SK-N-SH (cell line): Measurements from ENCODE around the gene C10orf62. TPM values are rescaled to one million over a fixed set of nuclear protein-coding genes. Genes with fewer than 3 reads are reported as not detected.
A peak's percentile ranks its signal among the peaks of the same experiment; 100 is the strongest.

ENCODE experiments used
- CTCF ChIA-PET: fragments of 300-600, 350-600 bp; formaldehyde crosslinking; extraction: SDS; loops from one replicate; lab custom pipeline; 2021; lab: Yijun Ruan, JAX
- POLR2A ChIA-PET: fragments of 350-600 bp; sonication (Branson Sonifier 250); formaldehyde crosslinking; extraction: SDS; loops from one replicate; lab custom pipeline; 2020; ENCODE audit warnings: antibody characterized with exemption, inconsistent platforms; lab: Yijun Ruan, JAX
- DNase-seq: peaks from one replicate; pipeline ENCODE4 v3.0.0; 2012
- H2AFZ ChIP-seq: fragments of 200-600 bp; sonication (generic); 2 replicates; pipeline ENCODE4 v1.8.1; 2016; ENCODE audit warnings: antibody characterized with exemption, mild to moderate bottlenecking, low read depth
- H3F3A ChIP-seq: fragments of 200-600 bp; sonication (generic); replicated peaks from 2 replicates; pipeline ENCODE3; 2016; ENCODE audit warnings: antibody characterized with exemption, mild to moderate bottlenecking; ENCODE audit not compliant: insufficient read depth
- H3K27ac ChIP-seq, 2 experiments: fragments of 200-500 bp in 1 of 2; fragments of 200-600 bp in 1 of 2; sonication (Bioruptor generic) in 1 of 2; sonication (generic), shearing (Covaris generic) in 1 of 2; 2 replicates each; pipeline versions ENCODE4 v1.5.1 to v1.6.1; 2014 to 2016; ENCODE audit warnings: low read depth in 2 of 2, inconsistent platforms in 1 of 2, low read length in 1 of 2, mild to moderate bottlenecking in 1 of 2, mixed read lengths in 1 of 2
- H3K27me3 ChIP-seq: fragments of 200-600 bp; sonication (generic), shearing (Covaris generic); 2 replicates; pipeline ENCODE4 v1.6.1; 2016; ENCODE audit warnings: mixed run types; ENCODE audit not compliant: insufficient read depth
- H3K36me3 ChIP-seq, 2 experiments: fragments of 200-500 bp in 1 of 2; fragments of 200-600 bp in 1 of 2; sonication (Bioruptor generic) in 1 of 2; sonication (generic) in 1 of 2; replicated peaks in 1 of 2; 2 replicates each; pipeline versions ENCODE3 to v1.5.1; 2014 to 2016; ENCODE audit warnings: low read length in 1 of 2, mild to moderate bottlenecking in 1 of 2; ENCODE audit not compliant: insufficient read depth in 2 of 2, control insufficient read depth in 1 of 2
- H3K4me1 ChIP-seq, 2 experiments: fragments of 200-500 bp in 1 of 2; fragments of 200-600 bp in 1 of 2; sonication (Bioruptor generic) in 1 of 2; sonication (generic), shearing (Covaris generic) in 1 of 2; 2 replicates each; pipeline versions ENCODE4 v1.5.1 to v1.6.1; 2014 to 2016; ENCODE audit warnings: low read depth in 1 of 2, low read length in 1 of 2, mixed run types in 1 of 2; ENCODE audit not compliant: insufficient read depth in 2 of 2, control insufficient read depth in 1 of 2
- H3K4me2 ChIP-seq: fragments of 200-600 bp; sonication (generic), shearing (Covaris generic); 2 replicates; pipeline ENCODE4 v1.6.1; 2017; ENCODE audit warnings: mixed run types
- H3K4me3 ChIP-seq, 2 experiments: fragments of 200-500 bp in 1 of 2; fragments of 200-600 bp in 1 of 2; sonication (Bioruptor generic) in 1 of 2; sonication (generic), shearing (Covaris generic) in 1 of 2; 2 replicates each; pipeline versions ENCODE4 v1.5.1 to v1.8.1; 2014 to 2016; ENCODE audit warnings: low read depth in 2 of 2, inconsistent platforms in 1 of 2, low read length in 1 of 2, mild to moderate bottlenecking in 1 of 2, mixed read lengths in 1 of 2, moderate library complexity in 1 of 2
- H3K79me2 ChIP-seq: fragments of 200-600 bp; sonication (generic); 2 replicates; pipeline ENCODE4 v1.8.1; 2017; ENCODE audit warnings: mild to moderate bottlenecking; ENCODE audit not compliant: insufficient read depth
- H3K9ac ChIP-seq: fragments of 200-600 bp; sonication (generic); 2 replicates; pipeline ENCODE4 v1.6.1; 2017; ENCODE audit warnings: mixed run types
- H3K9me2 ChIP-seq: fragments of 200-600 bp; sonication (generic); 2 replicates; pipeline ENCODE4 v1.6.1; 2017; ENCODE audit warnings: mixed run types
- H3K9me3 ChIP-seq: fragments of 200-600 bp; sonication (generic); 2 replicates; pipeline ENCODE4 v1.6.1; 2017; ENCODE audit warnings: mixed run types, mild to moderate bottlenecking, moderate library complexity
- H4K20me1 ChIP-seq: fragments of 200-600 bp; sonication (generic); 2 replicates; pipeline ENCODE4 v1.6.1; 2017; ENCODE audit warnings: mild to moderate bottlenecking, mixed run types; ENCODE audit not compliant: insufficient read depth
- CHD2 ChIP-seq: fragments of 150-350 bp; IDR thresholded peaks from 2 replicates; pipeline ENCODE4 v1.6.1; 2018; ENCODE audit warnings: low read length; ENCODE audit not compliant: partially characterized antibody
- ELF1 ChIP-seq: IDR thresholded peaks from 2 replicates; pipeline ENCODE4 v1.4.0; 2012
- EZH2phosphoT487 ChIP-seq: fragments of 200-600 bp; sonication (generic); IDR thresholded peaks from 2 replicates; pipeline ENCODE4 v1.6.1; 2017; ENCODE audit warnings: low read depth, mixed run types, mild to moderate bottlenecking, antibody characterized with exemption, moderate library complexity, borderline replicate concordance
- FOSL2 ChIP-seq: IDR thresholded peaks from 2 replicates; pipeline ENCODE4 v1.4.0; 2012; ENCODE audit warnings: low read depth, mild to moderate bottlenecking, moderate library complexity, borderline replicate concordance
- FOXJ3 ChIP-seq: sonication (generic); formaldehyde crosslinking; IDR thresholded peaks from 2 replicates; pipeline ENCODE4 v1.5.1; 2020; ENCODE audit warnings: mild to moderate bottlenecking, missing genetic modification reagents
- GABPA ChIP-seq: IDR thresholded peaks from 2 replicates; pipeline ENCODE4 v1.4.0; 2012; ENCODE audit warnings: low read depth, mild to moderate bottlenecking
- GATA2 ChIP-seq: sonication (generic); formaldehyde crosslinking; IDR thresholded peaks from 2 replicates; pipeline ENCODE4 v1.5.0; 2020; ENCODE audit warnings: mild to moderate bottlenecking, missing genetic modification reagents
- MXI1 ChIP-seq: IDR thresholded peaks from 2 replicates; pipeline ENCODE4 v1.6.1; 2012; ENCODE audit warnings: mild to moderate bottlenecking, low read depth, low read length, improper control_type of control experiment
- NRF1 ChIP-seq: IDR thresholded peaks from 2 replicates; pipeline ENCODE4 v1.6.1; 2012; ENCODE audit warnings: low read depth, mild to moderate bottlenecking, low read length
- POLR2AphosphoS5 ChIP-seq: IDR thresholded peaks from 2 replicates; pipeline ENCODE4 v1.6.1; 2012; ENCODE audit warnings: low read depth, low read length
- RAD21 ChIP-seq: IDR thresholded peaks from 2 replicates; pipeline ENCODE4 v1.6.1; 2012; ENCODE audit warnings: mild to moderate bottlenecking, low read length
- RCOR1 ChIP-seq: fragments of 150-350 bp; IDR thresholded peaks from 2 replicates; pipeline ENCODE4 v1.6.1; 2017; ENCODE audit warnings: antibody characterized with exemption, low read length
- RXRA ChIP-seq: IDR thresholded peaks from 2 replicates; pipeline ENCODE4 v1.4.0; 2012; ENCODE audit warnings: low read depth, mild to moderate bottlenecking, borderline replicate concordance
- SIN3A ChIP-seq: IDR thresholded peaks from 2 replicates; pipeline ENCODE4 v1.6.1; 2012; ENCODE audit warnings: low read depth, mild to moderate bottlenecking, low read length, moderate library complexity, borderline replicate concordance
- SMC3 ChIP-seq: IDR thresholded peaks from 2 replicates; pipeline ENCODE4 v1.6.1; 2012; ENCODE audit warnings: low read depth, low read length, improper control_type of control experiment
- TCF12 ChIP-seq: IDR thresholded peaks from 2 replicates; pipeline ENCODE4 v1.4.0; 2012
- TEAD4 ChIP-seq: IDR thresholded peaks from 2 replicates; pipeline ENCODE4 v1.4.0; 2012; ENCODE audit warnings: mild to moderate bottlenecking, borderline replicate concordance; ENCODE audit not compliant: insufficient read depth
- YY1 ChIP-seq: IDR thresholded peaks from 2 replicates; pipeline ENCODE4 v1.4.0; 2012; ENCODE audit warnings: low read depth, mild to moderate bottlenecking
- WGBS: methylation state at CpG from one replicate; pipeline ENCODE4 v1.1.6; 2017; ENCODE audit warnings: low lambda C conversion rate; 5-methylcytosine and 5-hydroxymethylcytosine counted together
- polyA plus RNA-seq, 3 experiments: library from polyadenylated mRNA; depleted of rRNA; stranded (reverse); fragments of >200 nt; gene quantifications; 2 replicates each; pipeline ENCODE4 v1.2.3, GENCODE V29; 2012
- TF ChIP-seq, protein P1 (sequence below): IDR thresholded peaks from 2 replicates; pipeline ENCODE4; 2012
- TF ChIP-seq, protein P2 (sequence below): IDR thresholded peaks from 2 replicates; pipeline ENCODE4 v1.4.0; 2012; ENCODE audit warnings: low read depth, borderline replicate concordance
- TF ChIP-seq, protein P3 (sequence below): fragments of 200-600 bp; sonication (generic); IDR thresholded peaks from 2 replicates; pipeline ENCODE4 v1.6.1; 2017; ENCODE audit warnings: antibody characterized with exemption, mild to moderate bottlenecking, moderate library complexity
- TF ChIP-seq, protein P4 (sequence below): IDR thresholded peaks from 2 replicates; pipeline ENCODE4 v1.4.0; 2012; ENCODE audit warnings: low read depth, borderline replicate concordance
- TF ChIP-seq, protein P5 (sequence below): fragments of 150-350 bp; IDR thresholded peaks from 2 replicates; pipeline ENCODE4 v1.6.1; 2017; ENCODE audit warnings: antibody characterized with exemption, low read length, low read depth, borderline replicate concordance
- TF ChIP-seq, protein P6 (sequence below): IDR thresholded peaks from 2 replicates; pipeline ENCODE4 v1.6.1; 2012; ENCODE audit warnings: mild to moderate bottlenecking, low read depth, low read length, moderate library complexity

C10orf62 gene
- polyA plus RNA-seq, 1 of the 3 experiments (the other 2 are of a cell fraction), result 0.07 TPM

DNA sequence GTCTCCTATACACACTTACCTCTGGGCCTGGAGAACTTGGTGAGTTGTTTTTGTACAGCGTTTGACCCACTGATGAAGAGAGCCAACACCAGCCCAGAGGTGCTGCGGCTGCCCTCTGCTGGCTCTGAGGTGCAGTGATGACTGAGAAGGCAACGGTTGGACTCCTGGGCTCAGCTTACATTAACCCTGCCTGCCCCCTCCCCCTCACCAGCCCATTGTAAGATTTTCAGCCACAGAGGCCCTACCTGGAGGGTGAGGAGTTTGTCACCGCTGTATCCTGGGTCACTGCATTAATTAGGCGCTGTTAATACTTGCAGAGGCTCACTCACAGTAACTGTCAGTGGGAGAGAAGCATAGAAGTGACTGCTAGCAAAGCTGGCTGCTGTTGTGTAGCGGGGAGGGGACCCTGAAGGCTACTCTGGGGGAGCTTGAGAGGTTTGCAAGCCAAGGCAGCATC, 35.9 kb upstream of the C10orf62 start:
- peaks cover 34% of the 10 kb centered on the region for H3K79me2 ChIP-seq
- peaks cover 12 to 23% of the 10 kb centered on the region in 2 experiments; a peak in 3 of 4 replicates for H3K4me1 ChIP-seq
- no peak overlapping the region; the same call in 1 of the 2 replicates for H3K4me2 ChIP-seq
- H3K27me3 ChIP-seq, result no peaks in the 10 kb centered on the region
- ChIA-PET POLR2A (interaction anchor here (1.2 to 1.6 kb wide), 3 partner anchors 54 to 92 kb away, joined by 3 to 4 read pairs (median 4); partner anchors contain the start of gene UBTD1), CTCF (interaction anchor here (0.6 to 8.4 kb wide), 31 partner anchors 8 to 376 kb away, joined by 3 to 132 read pairs (median 4); partner anchors contain the start of genes ANKRD2, C10orf62, EXOSC1 and HOGA1)
- no peak overlapping the region for H3K27ac ChIP-seq
- H3K9me2 ChIP-seq, result no peaks in the 10 kb centered on the region
- H3K9ac ChIP-seq, result no peak overlapping the region
- no peak overlapping the region for H2AFZ ChIP-seq
- 32% methylated on average over 6 of the region's 6 CpGs for WGBS
- H3K4me3 ChIP-seq, result no peak overlapping the region; a peak in 1 of 4 replicates
- H4K20me1 ChIP-seq, result no peaks in the 10 kb centered on the region
- H3K9me3 ChIP-seq, result no peaks in the 10 kb centered on the region
- H3F3A ChIP-seq, result no peaks in the 10 kb centered on the region
- peak; percentile 80 for DNase-seq
- no peaks in the 10 kb centered on the region for H3K36me3 ChIP-seq
- TF ChIP-seq YY1, result no peak
- TF ChIP-seq CHD2, result peak; percentile 31
- TF ChIP-seq GABPA, result no peak
- TF ChIP-seq FOSL2, result no peak
- no peak for TF ChIP-seq TEAD4
- TF ChIP-seq RAD21, result peak; percentile 91
- peak; percentile 4; the same call in 1 of the 2 replicates for TF ChIP-seq NRF1
- TF ChIP-seq RXRA, result no peak
- no peak for TF ChIP-seq TCF12
- TF ChIP-seq MXI1, result no peak
- TF ChIP-seq, protein P1, sequence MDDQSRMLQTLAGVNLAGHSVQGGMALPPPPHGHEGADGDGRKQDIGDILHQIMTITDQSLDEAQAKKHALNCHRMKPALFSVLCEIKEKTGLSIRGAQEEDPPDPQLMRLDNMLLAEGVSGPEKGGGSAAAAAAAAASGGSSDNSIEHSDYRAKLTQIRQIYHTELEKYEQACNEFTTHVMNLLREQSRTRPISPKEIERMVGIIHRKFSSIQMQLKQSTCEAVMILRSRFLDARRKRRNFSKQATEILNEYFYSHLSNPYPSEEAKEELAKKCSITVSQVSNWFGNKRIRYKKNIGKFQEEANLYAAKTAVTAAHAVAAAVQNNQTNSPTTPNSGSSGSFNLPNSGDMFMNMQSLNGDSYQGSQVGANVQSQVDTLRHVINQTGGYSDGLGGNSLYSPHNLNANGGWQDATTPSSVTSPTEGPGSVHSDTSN, result no peak
- TF ChIP-seq, protein P2, sequence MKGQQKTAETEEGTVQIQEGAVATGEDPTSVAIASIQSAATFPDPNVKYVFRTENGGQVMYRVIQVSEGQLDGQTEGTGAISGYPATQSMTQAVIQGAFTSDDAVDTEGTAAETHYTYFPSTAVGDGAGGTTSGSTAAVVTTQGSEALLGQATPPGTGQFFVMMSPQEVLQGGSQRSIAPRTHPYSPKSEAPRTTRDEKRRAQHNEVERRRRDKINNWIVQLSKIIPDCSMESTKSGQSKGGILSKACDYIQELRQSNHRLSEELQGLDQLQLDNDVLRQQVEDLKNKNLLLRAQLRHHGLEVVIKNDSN, result no peak
- TF ChIP-seq, protein P3, sequence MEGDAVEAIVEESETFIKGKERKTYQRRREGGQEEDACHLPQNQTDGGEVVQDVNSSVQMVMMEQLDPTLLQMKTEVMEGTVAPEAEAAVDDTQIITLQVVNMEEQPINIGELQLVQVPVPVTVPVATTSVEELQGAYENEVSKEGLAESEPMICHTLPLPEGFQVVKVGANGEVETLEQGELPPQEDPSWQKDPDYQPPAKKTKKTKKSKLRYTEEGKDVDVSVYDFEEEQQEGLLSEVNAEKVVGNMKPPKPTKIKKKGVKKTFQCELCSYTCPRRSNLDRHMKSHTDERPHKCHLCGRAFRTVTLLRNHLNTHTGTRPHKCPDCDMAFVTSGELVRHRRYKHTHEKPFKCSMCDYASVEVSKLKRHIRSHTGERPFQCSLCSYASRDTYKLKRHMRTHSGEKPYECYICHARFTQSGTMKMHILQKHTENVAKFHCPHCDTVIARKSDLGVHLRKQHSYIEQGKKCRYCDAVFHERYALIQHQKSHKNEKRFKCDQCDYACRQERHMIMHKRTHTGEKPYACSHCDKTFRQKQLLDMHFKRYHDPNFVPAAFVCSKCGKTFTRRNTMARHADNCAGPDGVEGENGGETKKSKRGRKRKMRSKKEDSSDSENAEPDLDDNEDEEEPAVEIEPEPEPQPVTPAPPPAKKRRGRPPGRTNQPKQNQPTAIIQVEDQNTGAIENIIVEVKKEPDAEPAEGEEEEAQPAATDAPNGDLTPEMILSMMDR, result peak; percentile 91
- no peak for TF ChIP-seq FOXJ3 (CRISPR knock-in tag)
- TF ChIP-seq EZH2phosphoT487, result no peak
- TF ChIP-seq ELF1, result no peak
- TF ChIP-seq, protein P4, sequence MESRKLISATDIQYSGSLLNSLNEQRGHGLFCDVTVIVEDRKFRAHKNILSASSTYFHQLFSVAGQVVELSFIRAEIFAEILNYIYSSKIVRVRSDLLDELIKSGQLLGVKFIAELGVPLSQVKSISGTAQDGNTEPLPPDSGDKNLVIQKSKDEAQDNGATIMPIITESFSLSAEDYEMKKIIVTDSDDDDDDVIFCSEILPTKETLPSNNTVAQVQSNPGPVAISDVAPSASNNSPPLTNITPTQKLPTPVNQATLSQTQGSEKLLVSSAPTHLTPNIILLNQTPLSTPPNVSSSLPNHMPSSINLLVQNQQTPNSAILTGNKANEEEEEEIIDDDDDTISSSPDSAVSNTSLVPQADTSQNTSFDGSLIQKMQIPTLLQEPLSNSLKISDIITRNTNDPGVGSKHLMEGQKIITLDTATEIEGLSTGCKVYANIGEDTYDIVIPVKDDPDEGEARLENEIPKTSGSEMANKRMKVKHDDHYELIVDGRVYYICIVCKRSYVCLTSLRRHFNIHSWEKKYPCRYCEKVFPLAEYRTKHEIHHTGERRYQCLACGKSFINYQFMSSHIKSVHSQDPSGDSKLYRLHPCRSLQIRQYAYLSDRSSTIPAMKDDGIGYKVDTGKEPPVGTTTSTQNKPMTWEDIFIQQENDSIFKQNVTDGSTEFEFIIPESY, result no peak
- TF ChIP-seq, protein P5, sequence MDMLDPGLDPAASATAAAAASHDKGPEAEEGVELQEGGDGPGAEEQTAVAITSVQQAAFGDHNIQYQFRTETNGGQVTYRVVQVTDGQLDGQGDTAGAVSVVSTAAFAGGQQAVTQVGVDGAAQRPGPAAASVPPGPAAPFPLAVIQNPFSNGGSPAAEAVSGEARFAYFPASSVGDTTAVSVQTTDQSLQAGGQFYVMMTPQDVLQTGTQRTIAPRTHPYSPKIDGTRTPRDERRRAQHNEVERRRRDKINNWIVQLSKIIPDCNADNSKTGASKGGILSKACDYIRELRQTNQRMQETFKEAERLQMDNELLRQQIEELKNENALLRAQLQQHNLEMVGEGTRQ, result no peak
- no peak for TF ChIP-seq RCOR1
- peak; percentile 92 for TF ChIP-seq SMC3
- TF ChIP-seq POLR2AphosphoS5, result no peak
- no peak for TF ChIP-seq SIN3A
- TF ChIP-seq, protein P6, sequence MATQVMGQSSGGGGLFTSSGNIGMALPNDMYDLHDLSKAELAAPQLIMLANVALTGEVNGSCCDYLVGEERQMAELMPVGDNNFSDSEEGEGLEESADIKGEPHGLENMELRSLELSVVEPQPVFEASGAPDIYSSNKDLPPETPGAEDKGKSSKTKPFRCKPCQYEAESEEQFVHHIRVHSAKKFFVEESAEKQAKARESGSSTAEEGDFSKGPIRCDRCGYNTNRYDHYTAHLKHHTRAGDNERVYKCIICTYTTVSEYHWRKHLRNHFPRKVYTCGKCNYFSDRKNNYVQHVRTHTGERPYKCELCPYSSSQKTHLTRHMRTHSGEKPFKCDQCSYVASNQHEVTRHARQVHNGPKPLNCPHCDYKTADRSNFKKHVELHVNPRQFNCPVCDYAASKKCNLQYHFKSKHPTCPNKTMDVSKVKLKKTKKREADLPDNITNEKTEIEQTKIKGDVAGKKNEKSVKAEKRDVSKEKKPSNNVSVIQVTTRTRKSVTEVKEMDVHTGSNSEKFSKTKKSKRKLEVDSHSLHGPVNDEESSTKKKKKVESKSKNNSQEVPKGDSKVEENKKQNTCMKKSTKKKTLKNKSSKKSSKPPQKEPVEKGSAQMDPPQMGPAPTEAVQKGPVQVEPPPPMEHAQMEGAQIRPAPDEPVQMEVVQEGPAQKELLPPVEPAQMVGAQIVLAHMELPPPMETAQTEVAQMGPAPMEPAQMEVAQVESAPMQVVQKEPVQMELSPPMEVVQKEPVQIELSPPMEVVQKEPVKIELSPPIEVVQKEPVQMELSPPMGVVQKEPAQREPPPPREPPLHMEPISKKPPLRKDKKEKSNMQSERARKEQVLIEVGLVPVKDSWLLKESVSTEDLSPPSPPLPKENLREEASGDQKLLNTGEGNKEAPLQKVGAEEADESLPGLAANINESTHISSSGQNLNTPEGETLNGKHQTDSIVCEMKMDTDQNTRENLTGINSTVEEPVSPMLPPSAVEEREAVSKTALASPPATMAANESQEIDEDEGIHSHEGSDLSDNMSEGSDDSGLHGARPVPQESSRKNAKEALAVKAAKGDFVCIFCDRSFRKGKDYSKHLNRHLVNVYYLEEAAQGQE, result no peak
- no peak for TF ChIP-seq GATA2
